ENCODE measurements around the gene PEX7.
"Not testable (repeated sequence)": the region's sequence is repeated elsewhere in the genome, so short reads cannot be mapped to it uniquely, and the experiment has no call there.

Gene PEX7

DNA sequence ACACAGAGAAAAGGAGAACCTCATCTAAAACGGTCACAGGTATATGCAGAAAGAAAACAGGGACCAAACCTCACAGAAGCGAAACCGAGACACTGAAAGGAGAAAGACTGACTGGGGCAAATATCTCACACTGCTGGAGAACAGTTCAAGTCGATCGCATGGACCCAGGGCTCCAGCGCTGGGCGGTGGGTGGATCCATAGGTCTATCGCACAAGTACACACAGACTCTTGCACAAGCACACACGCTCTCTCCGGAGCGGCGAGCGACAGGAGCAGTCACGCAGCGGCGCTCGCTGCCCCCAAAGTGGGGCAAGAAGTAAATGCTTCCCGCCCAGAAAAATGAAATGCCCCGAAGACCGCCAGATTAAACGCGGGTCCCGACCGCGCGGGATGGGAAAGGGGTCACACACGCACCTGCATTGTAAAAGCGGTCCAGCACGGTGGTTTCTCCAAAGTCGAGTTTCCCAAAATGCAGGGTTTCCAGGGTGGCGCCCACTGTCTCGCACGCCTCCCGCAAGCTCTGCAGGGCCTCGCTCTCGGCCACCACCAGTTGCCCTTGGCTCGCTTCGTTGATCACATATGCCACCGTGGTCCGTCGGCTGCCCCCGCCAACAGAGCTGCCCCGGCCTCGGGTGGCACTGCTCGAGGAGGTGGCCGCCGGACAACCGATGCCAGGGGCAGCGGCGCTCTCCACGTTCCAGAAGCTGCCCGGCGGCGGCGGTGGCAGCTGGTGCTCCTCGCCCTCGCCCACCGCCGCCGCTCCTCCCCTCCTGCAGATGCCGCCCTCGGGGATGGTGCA is 30.9 kb upstream of the PEX7 start:
- no peak for DNase-seq

DNA sequence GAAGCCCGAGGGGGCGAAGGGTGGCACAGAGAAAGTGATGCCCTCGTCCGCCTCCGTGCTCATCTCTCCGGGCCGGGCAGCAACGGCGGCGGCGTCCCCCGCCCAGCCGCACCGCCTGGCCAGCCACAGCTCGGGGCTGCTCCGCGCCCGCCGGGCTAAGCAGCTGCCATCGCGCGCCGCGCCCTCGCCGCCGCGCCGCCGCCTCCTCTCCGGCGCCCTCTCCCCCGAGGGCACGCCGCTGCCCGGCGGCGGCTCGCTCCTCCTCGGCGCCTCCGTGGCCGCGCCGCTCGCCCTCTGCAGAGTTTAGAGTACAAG is 30.3 kb upstream of the PEX7 start:
- DNase-seq, result peak; percentile 52

DNA sequence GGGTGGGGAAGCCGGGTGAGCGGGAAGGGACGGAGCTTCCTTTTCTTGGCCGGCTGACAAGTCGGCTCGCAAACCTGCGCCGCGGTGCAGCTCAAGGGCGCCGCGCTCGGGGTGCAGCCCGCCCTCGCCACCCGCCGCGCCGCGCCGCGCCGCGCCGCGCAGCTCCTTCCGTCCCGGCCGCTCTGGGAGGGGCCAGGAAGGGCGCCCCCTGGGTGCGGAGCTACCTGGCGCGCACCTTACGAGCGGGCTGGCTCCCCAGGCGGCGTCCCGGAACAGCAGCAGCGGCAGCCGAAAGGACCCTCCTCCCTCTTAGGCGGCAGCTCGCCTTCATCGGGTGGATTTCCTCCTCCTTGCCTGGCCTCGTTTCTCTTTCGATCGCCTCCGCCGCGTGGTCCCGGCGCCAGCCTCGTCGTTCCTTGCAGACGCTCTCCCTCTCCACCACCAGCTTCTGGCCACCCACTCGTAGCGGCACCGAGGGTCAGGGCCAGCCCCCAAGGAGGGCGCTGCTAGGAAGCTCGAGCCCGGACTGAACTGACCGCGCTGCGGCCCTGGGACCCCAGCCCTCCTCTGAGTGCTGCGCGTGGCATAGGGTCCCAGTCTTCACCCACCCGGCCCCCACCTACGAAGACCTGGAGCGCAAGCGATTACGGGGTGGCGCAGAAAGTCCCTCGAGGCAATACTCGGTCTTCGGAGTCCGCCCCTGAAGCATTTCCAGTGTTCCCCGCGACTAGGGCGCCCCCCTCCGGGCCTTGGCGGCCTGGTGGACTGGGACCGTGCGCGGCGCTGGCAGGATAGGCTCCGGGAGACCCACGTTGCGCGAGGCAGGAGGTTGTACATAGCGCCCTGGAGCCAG is 29.8 kb upstream of the PEX7 start, which contains the start of gene MAP3K5:
Gene MAP3K5 (minus strand): TSS at position 68 of the 853 bp plus-strand sequence. CDS start 320 bp downstream, outside the sequence.
- peak; percentile 82 for DNase-seq

DNA sequence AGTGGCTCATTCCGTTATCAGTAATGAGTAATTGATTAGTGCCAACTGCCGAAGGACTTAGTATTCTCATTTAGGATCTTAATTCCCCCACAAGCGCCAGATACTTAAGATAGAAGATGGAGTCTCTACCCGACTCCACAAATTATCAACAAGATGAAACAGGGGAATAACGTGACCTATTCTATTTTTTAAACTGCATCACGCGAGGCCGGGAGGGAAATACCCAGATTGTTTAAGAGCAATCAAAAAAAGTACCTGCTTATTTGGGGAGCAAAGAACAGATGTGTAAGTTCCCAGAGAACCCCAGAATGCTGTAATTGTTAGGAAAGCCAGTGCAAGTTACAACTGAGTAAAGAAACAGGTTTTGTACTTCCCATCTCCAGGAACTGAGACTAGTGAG is 29.0 kb upstream of the PEX7 start:
- no peak for DNase-seq

DNA sequence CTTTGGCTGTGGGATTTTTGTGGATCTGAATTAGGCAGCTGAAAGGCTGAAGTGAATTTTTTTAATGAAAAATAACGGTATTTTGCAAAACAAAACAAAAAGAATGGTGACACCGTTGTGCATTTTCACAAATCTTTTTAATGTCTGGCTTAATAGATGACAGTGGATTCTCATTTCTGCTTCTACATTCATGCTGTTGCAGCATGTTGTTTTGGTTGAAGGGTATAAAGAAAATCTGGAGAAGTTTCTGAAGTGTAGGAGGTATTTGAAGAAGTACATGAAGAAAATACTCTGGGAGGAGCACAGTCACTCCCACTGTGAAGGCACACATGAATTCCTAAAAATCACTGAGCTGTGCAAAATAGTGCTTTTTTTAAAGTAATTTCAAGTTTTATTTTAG is 27.0 kb upstream of the PEX7 start:
- no peak for DNase-seq

DNA sequence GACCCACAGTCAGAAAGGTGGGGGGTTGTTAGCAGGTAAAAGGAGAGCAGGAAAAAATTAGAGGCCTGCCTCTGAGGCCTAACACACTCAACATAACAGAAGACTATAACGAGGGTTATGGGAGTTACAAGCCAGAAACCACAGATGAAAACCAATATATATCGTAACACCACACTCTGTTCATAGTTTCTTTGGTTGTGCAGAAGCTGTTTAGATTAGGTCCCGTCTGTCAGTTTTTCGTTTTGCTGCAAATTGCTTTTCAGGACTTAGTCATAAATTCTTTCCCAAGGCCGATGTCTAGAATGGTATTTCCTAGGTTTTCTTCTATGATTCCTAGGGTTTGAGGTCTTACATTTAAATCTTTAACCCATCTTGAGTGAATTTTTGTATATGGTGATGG is 26.4 kb upstream of the PEX7 start:
- DNase-seq, result no peak

DNA sequence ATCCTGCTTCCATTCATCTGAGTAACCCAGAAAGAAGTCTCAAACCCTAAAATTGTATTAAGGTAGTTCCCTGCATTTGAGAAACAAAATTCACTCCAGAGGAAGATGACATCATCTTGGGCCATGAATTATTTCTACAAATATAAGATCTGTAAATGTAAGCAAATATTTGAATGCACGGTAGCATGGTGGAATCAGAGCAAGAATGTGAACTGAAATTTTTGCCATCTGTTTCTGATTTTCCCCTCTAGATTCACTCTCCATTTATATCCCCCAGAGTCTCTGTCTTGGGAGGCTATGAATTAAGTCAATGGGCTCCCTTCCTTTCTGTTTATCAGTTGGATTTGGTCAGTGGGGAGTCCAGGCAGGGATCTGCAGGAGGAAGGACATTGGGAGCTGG is 24.3 kb upstream of the PEX7 start:
- no peak for DNase-seq

DNA sequence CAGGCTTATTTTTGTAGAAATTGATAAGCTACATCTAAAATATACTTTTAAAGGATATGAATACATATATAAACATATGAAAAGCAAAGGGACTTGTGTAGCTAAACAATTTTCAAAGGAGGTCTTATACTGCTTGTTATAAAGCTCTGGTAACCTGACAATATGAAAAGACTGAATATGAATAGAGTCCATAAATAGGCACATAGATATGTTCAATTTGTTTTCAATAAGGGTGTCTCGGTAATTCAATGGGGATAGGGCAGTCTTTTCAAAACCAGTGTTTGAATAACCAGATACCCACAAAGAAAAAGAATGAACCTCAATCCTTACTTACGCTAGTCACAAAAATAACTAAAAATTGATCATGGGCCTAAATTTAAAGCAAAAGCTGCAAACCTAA is 20.8 kb upstream of the PEX7 start:
- DNase-seq, result no peak

DNA sequence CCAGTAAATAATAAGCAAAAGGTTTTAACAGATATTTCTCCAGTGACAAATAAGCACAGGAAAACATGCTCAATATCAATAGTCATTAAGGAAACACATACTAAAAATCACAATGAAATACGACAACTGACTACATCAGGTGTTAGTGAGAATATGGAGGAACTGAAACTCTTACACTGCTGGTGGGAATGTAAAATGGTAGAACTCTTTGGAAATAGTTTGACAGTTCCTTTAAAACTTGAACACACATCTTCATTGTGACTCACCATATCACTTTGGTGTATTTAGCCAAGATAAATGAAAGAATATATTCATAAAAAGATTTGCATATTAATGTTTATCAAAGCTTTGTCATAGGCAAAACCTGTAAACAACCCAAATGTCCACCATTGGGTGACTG is 18.8 kb upstream of the PEX7 start:
- DNase-seq, result no peak

DNA sequence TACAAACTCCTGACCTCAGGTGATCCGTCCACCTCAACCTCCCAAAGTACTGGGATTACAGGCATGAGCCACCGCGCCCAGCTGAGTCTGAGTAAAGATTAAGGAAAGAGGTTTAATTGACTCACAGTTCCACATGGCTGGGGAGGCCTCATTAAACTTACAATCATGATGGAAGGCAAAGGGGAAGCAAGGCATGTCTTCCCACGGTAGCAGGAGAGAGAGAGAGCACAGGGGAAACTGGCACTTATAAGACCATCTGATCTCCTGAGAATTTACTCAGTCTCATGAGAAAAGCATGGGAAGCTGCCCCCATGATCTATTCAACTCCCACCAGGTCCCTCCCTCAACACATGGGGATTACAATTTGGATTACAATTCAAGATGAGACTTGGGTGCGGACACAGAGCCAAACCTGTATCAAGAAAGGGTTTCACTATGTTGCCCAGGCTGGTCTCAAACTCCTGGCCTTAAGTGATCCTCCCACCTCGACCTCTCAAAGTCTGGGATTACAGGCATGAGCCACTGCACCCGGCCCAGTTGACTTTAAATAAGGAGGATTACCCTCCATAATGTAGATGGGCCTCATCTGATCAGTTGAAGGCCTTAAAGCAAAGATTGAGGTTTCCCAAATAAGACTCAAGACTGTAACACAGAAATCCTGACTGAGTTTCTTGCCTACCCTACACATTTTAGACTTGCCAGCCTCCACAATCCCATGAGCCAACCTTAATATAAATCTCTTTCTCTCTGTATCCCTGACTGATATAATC is 13.1 kb upstream of the PEX7 start:
- DNase-seq, result no peak

DNA sequence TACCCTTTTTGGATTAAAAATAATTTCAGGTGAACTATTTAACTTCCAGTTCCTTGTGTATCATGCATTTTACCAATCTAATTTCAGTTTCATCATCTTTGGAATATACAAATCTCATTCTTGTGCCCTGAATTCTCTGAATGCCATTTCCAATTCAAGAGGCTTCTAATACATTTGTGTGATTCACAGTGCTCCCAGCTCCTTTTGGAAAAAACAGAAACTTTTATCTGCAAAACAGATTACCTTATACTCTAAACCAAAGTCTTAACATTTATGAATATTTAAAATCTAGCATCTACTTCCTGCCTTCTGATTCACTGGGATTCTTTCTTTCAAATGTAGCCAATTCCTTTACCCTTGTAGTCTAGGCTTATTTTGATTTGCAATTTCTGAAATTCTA is 11.1 kb upstream of the PEX7 start:
- DNase-seq, result no peak

DNA sequence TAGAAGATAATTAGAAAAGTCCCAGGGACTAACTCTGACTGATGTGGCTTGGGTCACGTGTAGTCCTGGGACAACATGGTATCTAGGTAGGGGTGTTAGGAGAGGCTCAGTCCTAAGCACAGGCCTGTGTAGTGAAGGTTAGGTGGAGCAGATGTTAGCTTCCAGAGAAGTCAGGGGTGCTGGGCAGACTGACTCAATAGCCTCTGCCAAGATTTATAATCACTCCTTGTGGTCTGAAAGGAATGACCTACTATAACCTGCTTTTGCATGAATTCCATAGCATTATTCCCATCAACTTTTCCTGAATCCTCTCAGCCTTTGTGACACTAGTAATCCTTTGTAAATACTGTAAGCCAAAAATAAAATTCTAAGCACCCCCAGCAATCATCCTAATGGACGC is 10.2 kb upstream of the PEX7 start:
- DNase-seq, result no peak

DNA sequence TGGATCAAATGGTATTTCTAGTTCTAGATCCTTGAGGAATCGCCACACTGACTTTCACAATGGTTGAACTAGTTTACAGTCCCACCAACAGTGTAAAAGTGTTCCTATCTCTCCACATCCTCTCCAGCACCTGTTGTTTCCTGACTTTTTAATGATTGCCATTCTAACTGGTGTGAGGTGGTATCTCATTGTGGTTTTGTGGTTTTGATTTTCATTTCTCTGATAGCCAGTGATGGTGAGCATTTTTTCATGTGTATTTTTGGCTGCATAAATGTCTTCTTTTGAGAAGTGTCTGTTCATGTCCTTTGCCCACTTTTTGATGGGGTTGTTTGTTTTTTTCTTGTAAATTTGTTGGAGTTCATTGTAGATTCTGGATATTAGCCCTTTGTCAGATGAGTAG is 6.8 kb upstream of the PEX7 start:
- DNase-seq, result not testable (repeated sequence)

DNA sequence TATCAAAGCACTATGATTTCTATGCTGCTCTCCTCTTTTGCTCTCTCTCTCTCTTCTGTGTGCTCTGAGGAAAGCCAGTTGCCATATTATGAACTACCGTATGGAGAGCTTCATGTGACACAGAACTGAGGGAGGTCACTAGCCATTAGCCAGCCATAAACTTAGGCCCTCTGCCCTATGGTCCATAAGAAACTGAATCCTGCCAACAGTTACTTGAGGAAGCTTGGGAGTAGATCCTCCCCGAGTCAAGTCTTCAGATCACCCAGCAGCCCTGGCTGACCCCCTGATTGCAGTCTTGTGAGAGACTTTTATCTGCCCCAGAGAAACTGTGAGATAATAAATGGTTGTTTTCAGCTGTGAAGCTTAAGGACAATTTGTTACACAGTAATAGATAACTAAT is 5.7 kb upstream of the PEX7 start:
- no peak for DNase-seq

DNA sequence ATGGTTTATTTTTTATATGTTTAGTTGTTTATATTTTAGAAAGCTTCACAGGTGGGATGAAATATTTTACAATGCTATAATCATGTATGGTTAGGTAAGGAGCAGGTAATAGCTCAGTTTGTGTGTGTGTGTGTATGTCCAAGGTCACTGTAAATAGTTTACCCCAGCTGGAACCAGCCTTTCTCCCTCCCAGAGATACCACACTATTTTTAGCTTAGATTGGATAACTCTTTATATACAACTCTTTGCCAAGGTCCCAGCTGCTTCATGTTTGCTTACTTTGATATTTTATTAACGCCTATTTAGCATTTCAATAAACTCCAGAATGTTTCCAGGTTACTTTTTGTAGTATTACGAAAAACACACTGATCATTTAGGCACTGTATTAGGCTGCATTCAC is 1.8 kb upstream of the PEX7 start:
- DNase-seq, result no peak

DNA sequence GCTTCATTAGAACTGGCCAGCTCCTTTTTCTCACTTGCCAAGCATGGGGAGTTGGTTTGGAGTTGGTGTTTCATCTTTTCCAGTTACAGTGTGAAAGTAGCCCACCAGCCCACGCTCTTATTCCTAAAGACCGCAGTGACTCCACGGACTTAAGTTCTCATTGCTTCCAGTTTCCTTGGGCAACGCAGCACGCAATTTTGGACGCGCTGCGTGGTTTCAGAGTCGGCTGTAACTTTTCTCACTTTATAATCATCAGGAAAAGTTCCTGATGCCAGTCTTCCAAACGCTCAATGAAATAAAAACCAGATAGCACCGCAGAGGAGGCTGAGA is 381 bp upstream of the PEX7 start:
- no peak for DNase-seq

DNA sequence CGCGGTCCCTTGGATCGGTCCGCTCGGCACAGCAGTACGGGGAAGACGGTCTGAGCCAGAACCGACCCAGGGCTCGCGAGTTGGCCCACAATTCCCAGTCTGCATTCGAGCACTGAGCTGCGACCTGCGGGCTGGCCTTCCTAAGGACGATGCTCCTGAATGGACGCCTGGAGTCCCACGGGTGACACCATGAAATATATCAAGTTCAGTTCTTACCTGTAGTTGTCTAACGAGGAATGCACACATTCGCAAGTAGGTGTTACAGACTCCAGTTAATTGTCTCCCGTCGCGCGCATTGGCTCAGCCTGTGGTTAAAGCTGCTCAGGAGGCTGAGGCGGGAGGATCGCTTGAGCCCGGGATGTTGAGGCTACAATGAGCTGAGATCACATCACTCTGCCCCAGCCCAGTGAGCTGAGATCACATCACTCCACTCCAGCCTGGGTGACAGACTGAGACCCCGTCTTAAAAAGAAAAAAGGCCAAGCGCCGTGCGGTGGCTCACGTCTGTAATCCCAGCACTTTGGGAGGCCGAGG is 802 bp downstream of the PEX7 start:
- no peak for DNase-seq

DNA sequence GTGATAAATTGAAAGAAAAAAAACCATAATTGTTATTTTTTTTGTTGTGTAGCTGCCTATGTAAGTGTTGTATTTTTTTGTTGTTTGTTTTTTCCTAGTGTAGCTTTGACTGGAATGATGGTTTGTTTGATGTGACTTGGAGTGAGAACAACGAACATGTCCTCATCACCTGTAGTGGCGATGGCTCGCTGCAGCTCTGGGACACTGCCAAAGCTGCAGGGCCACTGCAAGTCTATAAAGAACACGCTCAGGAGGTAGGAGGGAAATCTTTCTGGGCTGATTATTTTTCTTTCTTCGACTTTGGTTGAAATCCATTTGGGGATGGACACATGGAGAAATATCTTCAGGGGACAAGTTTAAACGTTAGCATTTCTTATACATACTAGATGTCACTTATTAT is 3.8 kb downstream of the PEX7 start:
- DNase-seq, result no peak

DNA sequence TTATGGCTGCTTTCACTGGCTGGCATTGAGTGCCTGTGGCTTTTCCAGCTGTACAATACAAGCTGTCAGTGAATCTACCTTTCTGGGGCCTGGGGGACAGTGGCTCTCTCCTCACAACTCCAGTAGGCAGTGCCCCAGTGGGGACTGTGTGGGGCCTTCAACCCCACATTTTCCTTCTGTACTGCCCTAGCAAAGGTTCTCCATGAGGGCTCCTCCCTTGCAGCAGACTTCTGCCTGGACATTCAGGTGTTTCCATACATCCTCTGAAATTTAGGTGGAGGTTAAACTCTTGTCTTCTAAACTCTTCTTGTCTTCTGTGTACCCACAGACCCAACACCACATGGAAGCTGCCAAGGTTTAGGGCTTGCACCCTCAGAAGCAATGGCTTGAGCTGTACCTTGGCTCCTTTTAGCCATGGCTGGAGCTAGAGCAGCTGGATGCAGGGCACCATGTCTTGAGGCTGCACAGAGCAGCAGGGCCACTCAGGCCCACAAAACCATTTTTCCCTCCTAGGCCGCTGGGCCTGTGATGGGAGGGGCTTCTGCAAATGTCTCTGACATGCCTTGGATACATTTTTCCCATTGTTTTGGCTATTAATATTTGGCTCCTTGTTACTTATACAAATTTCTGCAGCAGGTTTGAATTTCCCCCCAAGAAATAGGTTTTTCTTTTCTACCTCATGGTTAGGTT is 9.6 kb downstream of the PEX7 start:
- no peak for DNase-seq

DNA sequence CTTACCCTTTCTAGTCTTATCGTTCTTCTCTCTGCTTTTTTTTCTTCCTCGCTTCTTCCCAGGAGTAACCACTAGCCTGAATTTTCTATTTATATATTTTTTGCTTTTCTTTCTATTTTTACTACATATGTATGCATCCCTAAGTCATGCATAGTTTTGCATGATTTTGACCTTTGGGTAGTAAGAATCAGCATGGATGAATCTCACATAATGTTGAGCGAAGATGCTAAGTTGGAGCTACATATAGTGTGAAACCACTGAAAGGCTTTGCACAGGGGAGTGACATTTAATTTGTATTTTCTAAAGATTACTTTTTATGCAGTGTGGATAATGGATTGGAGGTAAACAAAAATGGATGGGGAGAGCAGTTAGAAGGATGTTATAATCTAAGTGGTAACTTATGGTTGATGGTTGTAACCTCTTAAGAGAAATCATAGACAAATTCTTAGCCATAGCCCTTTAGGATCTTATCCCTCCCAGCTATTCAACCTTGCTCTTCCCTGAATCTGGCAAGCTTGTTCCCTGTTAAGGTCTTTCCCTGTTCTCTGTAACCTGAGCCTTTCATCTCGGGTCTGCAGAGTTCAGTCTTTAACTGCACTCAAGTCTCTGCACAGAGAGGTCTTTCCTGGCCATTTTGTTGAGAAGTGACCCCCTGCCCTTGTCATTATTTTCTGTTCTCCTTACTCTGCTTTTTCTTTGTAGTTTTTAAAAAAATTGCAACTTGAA is 18.0 kb downstream of the PEX7 start:
- no peak for DNase-seq

DNA sequence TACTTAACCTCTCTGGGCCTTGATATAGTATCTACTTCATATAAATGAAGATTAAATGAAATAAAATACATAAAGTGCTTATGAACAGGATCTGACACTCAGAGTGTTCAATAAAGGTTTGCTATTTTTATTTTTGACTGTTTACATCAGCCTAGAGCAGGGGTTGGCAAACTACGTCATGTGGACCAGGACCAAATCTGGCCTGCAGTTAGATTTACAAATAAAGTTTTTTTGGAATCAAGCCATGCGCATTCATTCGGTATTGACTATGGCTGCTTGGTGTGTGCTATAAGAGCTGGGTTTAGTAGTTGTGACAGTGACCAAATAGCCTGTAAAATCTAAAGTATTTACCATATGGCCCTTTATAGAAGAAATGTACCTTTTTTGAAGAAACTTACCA is 20.8 kb downstream of the PEX7 start:
- DNase-seq, result no peak

DNA sequence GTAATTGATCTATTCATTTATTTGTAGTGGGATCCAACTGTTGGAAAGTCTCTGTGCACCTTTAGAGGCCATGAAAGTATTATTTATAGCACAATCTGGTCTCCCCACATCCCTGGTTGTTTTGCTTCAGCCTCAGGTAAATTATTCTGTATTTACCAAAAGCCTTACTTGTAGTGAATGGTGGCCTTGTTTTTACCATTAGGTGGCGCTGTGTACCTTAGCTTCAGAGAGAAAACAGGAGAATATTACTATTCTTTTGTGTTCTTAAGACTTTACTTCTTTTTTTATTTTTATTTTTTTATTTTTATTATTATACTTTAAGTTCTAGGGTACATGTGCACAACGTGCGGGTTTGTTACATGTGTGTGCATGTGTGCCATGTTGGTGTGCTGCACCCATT is 23.7 kb downstream of the PEX7 start:
- peak; percentile 3 for DNase-seq

Measured in NCI-H2171 (cell line).